BLaER1 (cell line): Measurements from ENCODE around the gene SMG6.

Experiments
- H3K27ac ChIP-seq: shearing (Covaris generic); formaldehyde crosslinking; 2 replicates; pipeline ENCODE4 v1.8.1; 2022
- H3K27me3 ChIP-seq: shearing (Covaris generic); formaldehyde crosslinking; 2 replicates; pipeline ENCODE4 v1.8.1; 2022
- H3K36me3 ChIP-seq: shearing (Covaris generic); formaldehyde crosslinking; 2 replicates; pipeline ENCODE4 v1.8.1; 2022
- H3K4me1 ChIP-seq: shearing (Covaris generic); formaldehyde crosslinking; 2 replicates; pipeline ENCODE4 v1.8.1; 2022
- H3K4me2 ChIP-seq: shearing (Covaris generic); formaldehyde crosslinking; 2 replicates; pipeline ENCODE4 v1.8.1; 2022
- H3K4me3 ChIP-seq: shearing (Covaris generic); formaldehyde crosslinking; 2 replicates; pipeline ENCODE4 v1.8.1; 2022
- H3K9ac ChIP-seq: shearing (Covaris generic); formaldehyde crosslinking; 2 replicates; pipeline ENCODE4 v1.8.1; 2022
- H3K9me3 ChIP-seq: shearing (Covaris generic); formaldehyde crosslinking; 2 replicates; pipeline ENCODE4 v1.8.1; 2022
- H4K20me1 ChIP-seq: shearing (Covaris generic); formaldehyde crosslinking; 2 replicates; pipeline ENCODE4 v1.8.1; 2022
- Cebpa-rat ChIP-seq: shearing (Covaris generic); IDR thresholded peaks from 2 replicates; pipeline ENCODE4 v1.8.1; 2022

SMG6 gene

DNA sequence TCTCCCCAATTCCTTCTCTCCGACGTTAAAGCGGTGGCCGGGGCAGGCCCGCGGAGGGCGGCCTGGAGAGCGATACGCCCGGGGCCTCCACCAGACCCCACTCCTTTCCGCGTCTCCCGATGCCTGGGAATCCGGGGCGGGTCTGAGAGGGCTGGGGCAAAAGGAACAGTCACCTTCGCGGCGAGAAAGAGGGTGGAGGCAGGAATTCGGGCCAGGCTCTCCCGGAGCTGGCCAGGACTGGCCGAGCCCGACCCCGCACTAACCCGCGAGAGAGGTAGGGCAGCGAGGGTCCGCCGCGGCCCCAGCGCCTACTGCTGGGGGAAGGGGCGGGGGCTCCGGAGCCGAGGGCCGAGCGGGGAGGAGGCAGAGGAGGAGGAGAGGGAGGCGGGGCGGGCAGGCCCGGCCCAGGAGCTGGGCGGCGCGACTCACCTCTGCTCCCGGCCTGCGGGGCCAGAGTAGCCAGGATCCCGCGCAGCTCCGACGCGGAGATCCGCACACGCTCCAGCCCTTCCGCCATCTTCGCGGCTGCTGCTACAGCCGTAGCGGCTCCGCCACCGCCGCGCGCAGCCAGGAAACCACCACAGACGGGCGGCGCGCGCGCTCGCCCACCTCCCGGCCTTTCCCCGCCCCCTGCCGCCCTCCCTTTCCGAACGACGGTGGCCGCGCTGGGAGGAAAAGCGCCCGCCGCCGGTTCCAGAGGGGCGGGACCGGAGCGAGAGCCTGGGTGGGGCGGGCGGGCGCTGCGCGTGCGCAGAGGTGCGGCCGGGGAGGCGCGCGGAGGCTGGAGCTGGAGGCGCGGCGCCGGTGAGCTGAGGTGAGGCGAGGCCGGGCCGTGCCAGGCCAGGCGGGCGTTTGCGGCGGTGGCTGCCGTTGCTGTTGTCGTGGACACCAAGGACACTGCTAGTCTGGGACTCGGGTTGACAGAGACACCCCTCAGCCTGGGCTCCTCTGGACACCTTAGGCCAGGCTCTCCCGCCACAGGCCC, at the start of gene SMG6, which contains the start of gene SRR:
SMG6 (minus strand) TSS at position 582 of the 985 bp plus-strand sequence; CDS start at position 517, 65 bp downstream.
SRR (plus strand) TSS at position 747 of the 985 bp plus-strand sequence. CDS start 11,611 bp downstream, outside the sequence.
- peak within 1 kb of the TSS; percentile 91 for H3K27ac ChIP-seq
- H3K4me3 ChIP-seq = peak within 1 kb of the TSS; percentile 90
- H3K4me1 ChIP-seq = peaks cover 28% of the 10 kb centered on the region
- peaks cover 29% of the 10 kb centered on the region for H3K36me3 ChIP-seq
- H4K20me1 ChIP-seq = peaks cover 49% of the 10 kb centered on the region
- H3K9ac ChIP-seq = peak within 1 kb of the TSS; percentile 93
- H3K27me3 ChIP-seq = no peaks in the 10 kb centered on the region
- TF ChIP-seq Cebpa-rat = no peak
- no peaks in the 10 kb centered on the region for H3K9me3 ChIP-seq
- H3K4me2 ChIP-seq = peak within 1 kb of the TSS; percentile 89

- Histone ChIP-seq H3K27me3 (no peaks in the 10 kb centered on the region), H3K4me3 (no peak overlapping the region), H4K20me1 (peaks cover 35% of the 10 kb centered on the region), H3K9ac (no peak overlapping the region), H3K4me1 (no peaks in the 10 kb centered on the region), H3K9me3 (no peaks in the 10 kb centered on the region), H3K27ac (no peak overlapping the region), H3K36me3 (peaks cover 44% of the 10 kb centered on the region), H3K4me2 (no peak overlapping the region)
- no peak for TF ChIP-seq Cebpa-rat
Observed at GRCh38 chr17:2351269-2351668, 47.7 kb upstream of the SMG6 start.

DNA sequence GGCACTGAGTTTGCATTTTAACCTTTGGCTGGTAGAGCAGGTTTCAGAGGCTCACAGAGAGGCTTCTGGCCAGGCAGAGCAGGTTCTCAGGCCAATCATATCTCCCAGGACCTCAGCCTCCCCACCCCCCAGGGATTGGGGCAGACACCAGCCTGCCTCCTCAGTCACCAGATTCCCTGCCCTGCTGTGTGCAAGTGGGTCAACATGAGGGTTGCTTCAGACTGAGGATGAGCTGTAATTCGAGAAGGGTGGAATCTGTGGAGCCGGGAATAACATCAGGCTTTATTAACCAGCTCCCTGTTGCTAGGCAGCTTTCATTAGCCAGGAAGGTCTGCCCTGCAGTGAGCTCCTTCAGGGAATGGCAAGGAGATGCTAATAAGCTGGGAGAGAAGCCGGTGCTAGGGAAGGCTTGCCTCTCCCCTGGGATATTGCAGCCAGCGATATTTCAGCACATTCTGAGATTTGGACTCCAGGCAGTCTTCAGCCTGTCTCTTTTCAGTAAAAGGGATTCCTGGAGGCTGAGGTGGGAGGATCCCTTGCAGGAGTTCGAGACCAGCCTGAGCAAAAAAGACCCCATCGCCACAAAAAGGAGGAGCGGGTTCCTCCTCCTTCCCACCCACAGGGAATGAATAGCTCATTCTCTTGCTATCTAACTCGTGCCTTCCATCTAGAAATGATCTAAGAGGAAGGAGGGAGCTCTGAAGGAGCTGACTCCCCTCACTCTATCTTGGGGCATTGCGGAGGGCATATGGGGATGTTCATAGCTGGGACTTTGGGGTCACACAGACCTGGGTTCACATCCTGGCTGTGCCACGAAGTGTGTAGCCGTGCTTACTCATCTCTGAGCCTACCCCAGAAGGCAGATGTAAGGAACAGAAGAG, 44.5 kb upstream of the SMG6 start:
- H3K27ac ChIP-seq = no peak overlapping the region
- H3K9me3 ChIP-seq = no peaks in the 10 kb centered on the region
- peaks cover 73% of the 10 kb centered on the region for H3K36me3 ChIP-seq
- H3K4me3 ChIP-seq = no peak overlapping the region
- peaks cover 18% of the 10 kb centered on the region for H4K20me1 ChIP-seq
- no peaks in the 10 kb centered on the region for H3K4me1 ChIP-seq
- H3K27me3 ChIP-seq = no peaks in the 10 kb centered on the region
- H3K9ac ChIP-seq = 0 out of 2 replicates have a peak overlapping the region, but pooled peaks have one; percentile 6
- H3K4me2 ChIP-seq = no peak overlapping the region
- no peak for TF ChIP-seq Cebpa-rat

DNA sequence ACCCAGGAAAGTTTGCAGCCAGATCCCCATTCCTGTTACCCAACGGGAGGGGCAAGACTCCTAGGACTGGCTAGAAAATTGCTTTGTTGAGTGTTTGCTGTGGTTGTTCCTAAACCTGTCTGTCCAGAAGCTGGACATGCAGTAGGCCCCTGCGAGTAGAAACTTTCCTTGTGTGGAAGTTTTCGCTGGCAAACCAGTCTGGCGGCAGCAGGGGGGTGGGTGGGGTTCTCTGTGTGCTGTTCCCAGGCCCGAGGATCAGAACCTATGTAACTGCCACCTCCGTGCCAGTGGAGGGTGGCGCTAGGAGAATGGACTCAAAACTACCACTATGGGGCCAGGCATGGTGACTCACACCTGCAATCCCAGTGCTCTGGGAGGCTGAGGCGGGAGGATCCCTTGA, 42.9 kb upstream of the SMG6 start:
- no peak overlapping the region for H3K4me3 ChIP-seq
- H3K4me2 ChIP-seq = no peak overlapping the region

DNA sequence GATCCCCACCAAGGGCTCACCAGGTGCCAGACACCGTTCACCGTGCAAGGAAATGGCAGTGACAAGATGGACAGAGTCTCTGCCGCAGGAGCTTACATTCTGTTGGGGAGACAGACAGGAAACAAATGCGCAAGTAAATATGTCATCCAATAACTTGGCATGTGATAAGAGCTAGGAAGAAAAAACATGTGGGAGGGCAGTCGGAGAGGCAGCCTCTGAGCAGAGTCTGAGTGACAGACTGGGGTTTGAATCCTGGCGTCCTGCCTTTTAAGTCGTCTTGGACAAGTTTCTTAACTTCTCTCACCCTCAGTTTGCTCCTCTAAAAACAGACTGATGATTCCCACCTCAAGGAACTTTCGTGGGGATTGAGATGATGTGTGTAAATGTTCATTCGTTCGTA, 40.9 kb upstream of the SMG6 start:
- Histone ChIP-seq H3K4me3 (no peak overlapping the region), H3K4me1 (no peaks in the 10 kb centered on the region), H3K9ac (no peak overlapping the region), H3K9me3 (no peaks in the 10 kb centered on the region), H3K36me3 (peaks cover 70% of the 10 kb centered on the region), H3K27me3 (no peaks in the 10 kb centered on the region), H4K20me1 (peaks cover 18% of the 10 kb centered on the region; the same call in 1 of the 2 replicates), H3K4me2 (no peak overlapping the region), H3K27ac (no peak overlapping the region)
- no peak for TF ChIP-seq Cebpa-rat

More for the DNA sequence above, 42.9 kb upstream of the SMG6 start:
- no peaks in the 10 kb centered on the region for H3K9me3 ChIP-seq
- no peaks in the 10 kb centered on the region for H3K27me3 ChIP-seq
- H3K36me3 ChIP-seq = peaks cover 76% of the 10 kb centered on the region
- H3K27ac ChIP-seq = no peak overlapping the region
- no peaks in the 10 kb centered on the region for H3K4me1 ChIP-seq
- peaks cover 8% of the 10 kb centered on the region for H4K20me1 ChIP-seq
- H3K9ac ChIP-seq = no peak overlapping the region
- no peak for TF ChIP-seq Cebpa-rat

- Histone ChIP-seq H3K36me3 (peaks cover 67% of the 10 kb centered on the region), H3K9me3 (no peaks in the 10 kb centered on the region), H3K27ac (no peak overlapping the region), H3K27me3 (no peaks in the 10 kb centered on the region), H3K4me3 (no peak overlapping the region), H3K9ac (no peak overlapping the region), H4K20me1 (peaks cover 29% of the 10 kb centered on the region), H3K4me2 (no peak overlapping the region), H3K4me1 (peaks cover 7% of the 10 kb centered on the region)
- TF ChIP-seq Cebpa-rat = no peak
Observed at GRCh38 chr17:2343421-2343820, 39.8 kb upstream of the SMG6 start.

DNA sequence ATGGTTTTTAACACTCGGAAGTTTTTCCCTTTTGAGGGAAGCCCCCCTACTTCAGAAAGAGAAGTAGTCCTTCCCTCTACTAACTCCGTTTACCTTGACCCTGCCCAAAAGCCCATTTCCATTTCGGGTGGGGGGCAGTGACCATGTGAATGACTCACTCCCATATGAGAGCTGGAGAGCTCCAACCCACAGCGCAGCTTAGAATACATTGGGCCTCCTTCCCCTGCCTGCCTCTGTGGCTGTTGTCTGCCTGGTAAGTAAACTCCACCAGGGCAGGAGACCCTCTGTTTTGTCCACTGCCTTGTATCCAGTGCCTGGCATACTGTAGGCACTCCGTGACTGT, 34.7 kb upstream of the SMG6 start:
- Histone ChIP-seq H3K4me3 (peak overlapping the region; percentile 89), H3K36me3 (peaks cover 48% of the 10 kb centered on the region), H4K20me1 (peaks cover 51% of the 10 kb centered on the region), H3K9ac (peak overlapping the region; percentile 94), H3K27ac (0 out of 2 replicates have a peak overlapping the region, but pooled peaks have one; percentile 83), H3K4me2 (peak overlapping the region; percentile 100), H3K27me3 (no peaks in the 10 kb centered on the region), H3K4me1 (peaks cover 36% of the 10 kb centered on the region), H3K9me3 (no peaks in the 10 kb centered on the region)
- TF ChIP-seq Cebpa-rat = no peak

DNA sequence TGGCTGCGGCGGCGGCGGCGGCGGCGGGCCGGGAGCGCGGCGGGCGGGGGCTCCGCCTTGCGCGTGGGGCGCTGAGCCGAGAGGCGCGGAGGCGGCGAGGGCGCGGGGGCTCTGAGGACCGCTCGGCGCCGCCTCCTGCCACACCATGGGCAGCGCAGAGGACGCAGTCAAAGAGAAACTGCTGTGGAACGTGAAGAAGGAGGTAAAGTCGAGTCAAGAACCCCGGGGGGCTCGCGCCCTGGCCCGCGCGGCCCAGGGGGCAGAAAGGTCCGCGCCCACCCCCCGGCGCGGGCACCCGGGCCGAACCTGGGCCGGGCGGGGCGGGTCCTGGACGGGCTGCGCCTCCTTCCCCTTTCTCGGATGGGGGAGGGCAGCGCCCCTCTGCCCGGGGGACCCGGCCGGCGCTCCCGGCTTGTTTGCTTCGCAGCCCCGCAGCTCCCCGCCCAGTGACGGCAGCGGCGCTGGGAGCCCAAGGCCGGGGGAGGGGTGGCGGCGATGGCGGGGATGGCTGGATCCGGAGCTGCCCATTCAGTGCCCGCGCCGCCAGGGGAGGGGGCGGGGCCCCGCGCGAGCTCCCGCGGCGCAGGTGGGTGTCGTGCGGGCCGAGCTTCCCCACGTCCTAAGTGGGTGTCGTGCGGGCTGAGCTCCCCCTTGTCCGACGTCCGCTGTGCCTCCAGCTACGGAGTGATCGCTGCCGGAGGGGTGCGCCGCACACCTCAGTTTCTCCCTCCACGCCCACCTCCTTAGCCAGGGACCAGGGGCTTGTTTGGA, 34.1 kb upstream of the SMG6 start:
- peak overlapping the region; percentile 100 for H3K4me2 ChIP-seq
- no peaks in the 10 kb centered on the region for H3K9me3 ChIP-seq
- peak overlapping the region; percentile 89 for H3K4me3 ChIP-seq
- peaks cover 36% of the 10 kb centered on the region for H3K4me1 ChIP-seq
- no peak for TF ChIP-seq Cebpa-rat
- H3K9ac ChIP-seq = peak overlapping the region; percentile 94
- H3K36me3 ChIP-seq = peaks cover 48% of the 10 kb centered on the region
- peaks cover 57% of the 10 kb centered on the region for H4K20me1 ChIP-seq
- no peaks in the 10 kb centered on the region for H3K27me3 ChIP-seq
- peak overlapping the region; percentile 83 for H3K27ac ChIP-seq
